Loucy (cell line): ENCODE results near the gene PRKCQ.

ENCODE experiments used
- H2AFZ ChIP-seq: fragments of 200-600 bp; sonication (generic); 2 replicates; pipeline ENCODE4 v1.6.0; 2016; ENCODE audit warnings: antibody characterized with exemption, mild to moderate bottlenecking, low read length, moderate library complexity
- H3F3A ChIP-seq: fragments of 200-600 bp; 2 replicates; pipeline ENCODE4 v1.6.0; 2016; ENCODE audit warnings: antibody characterized with exemption, low read depth, mild to moderate bottlenecking
- H3K27me3 ChIP-seq: fragments of 200-600 bp; sonication (generic); 2 replicates; pipeline ENCODE4 v1.6.1; 2014; ENCODE audit warnings: low read length, mild to moderate bottlenecking; ENCODE audit not compliant: insufficient read depth, poor library complexity, severe bottlenecking
- H3K36me3 ChIP-seq: fragments of 200-600 bp; sonication (generic); 2 replicates; pipeline ENCODE4 v1.6.1; 2016; ENCODE audit warnings: low read length; ENCODE audit not compliant: insufficient read depth
- H3K4me1 ChIP-seq: fragments of 200-600 bp; sonication (generic); 2 replicates; pipeline ENCODE4 v1.5.1; 2014; ENCODE audit warnings: low read length, mild to moderate bottlenecking; ENCODE audit not compliant: insufficient read depth, poor library complexity, severe bottlenecking
- H3K4me2 ChIP-seq: fragments of 200-600 bp; sonication (generic); 2 replicates; pipeline ENCODE4 v1.6.0; 2014; ENCODE audit warnings: antibody characterized with exemption, low read length, low read depth, mild to moderate bottlenecking; ENCODE audit not compliant: poor library complexity, severe bottlenecking
- H3K4me3 ChIP-seq: fragments of 200-600 bp; sonication (generic); 2 replicates; pipeline ENCODE4 v1.5.1; 2014; ENCODE audit warnings: low read length, mild to moderate bottlenecking, mixed read lengths; ENCODE audit not compliant: poor library complexity, severe bottlenecking
- H3K79me2 ChIP-seq: fragments of 200-600 bp; sonication (generic); 2 replicates; pipeline ENCODE4 v1.6.1; 2014; ENCODE audit warnings: low read length; ENCODE audit not compliant: insufficient read depth
- H3K9ac ChIP-seq: fragments of 200-600 bp; sonication (generic); 2 replicates; pipeline ENCODE4 v1.6.0; 2014; ENCODE audit warnings: mild to moderate bottlenecking, low read depth, low read length, moderate library complexity; ENCODE audit not compliant: poor library complexity, severe bottlenecking
- H3K9me2 ChIP-seq: fragments of 200-600 bp; sonication (generic); replicated peaks from 2 replicates; pipeline ENCODE4 v1.6.1; 2016; ENCODE audit warnings: low read depth, low read length, mixed read lengths
- H3K9me3 ChIP-seq: fragments of 200-600 bp; sonication (generic); 2 replicates; pipeline ENCODE4 v1.6.1; 2014; ENCODE audit warnings: mild to moderate bottlenecking, antibody characterized with exemption, low read length, low read depth; ENCODE audit not compliant: insufficient read depth
- H4K20me1 ChIP-seq: fragments of 200-600 bp; sonication (generic); 2 replicates; pipeline ENCODE4 v1.6.0; 2014; ENCODE audit warnings: antibody characterized with exemption, low read length, mild to moderate bottlenecking; ENCODE audit not compliant: insufficient read depth, poor library complexity, severe bottlenecking
- EZH2phosphoT487 ChIP-seq: fragments of 200-600 bp; IDR thresholded peaks from 2 replicates; pipeline ENCODE4 v1.6.1; 2018; ENCODE audit warnings: antibody characterized with exemption, mild to moderate bottlenecking, moderate library complexity, borderline replicate concordance
- TF ChIP-seq, protein P1 (sequence below): fragments of 200-600 bp; sonication (generic); conservative IDR thresholded peaks from 2 replicates; pipeline ENCODE4 v1.5.1; 2014; ENCODE audit warnings: mild to moderate bottlenecking, antibody characterized with exemption, low read length

PRKCQ gene

GRCh38 chr10:6579183-6579903 lies 733 bp downstream of the PRKCQ start:
- Histone ChIP-seq H4K20me1 (peaks cover 6% of the 10 kb centered on the region), H3K4me2 (peak overlapping the region; percentile 93), H3K9ac (peak overlapping the region; percentile 98), H3K9me2 (no peaks in the 10 kb centered on the region), H3K36me3 (peaks cover 7% of the 10 kb centered on the region; the same call in 1 of the 2 replicates), H3K9me3 (no peaks in the 10 kb centered on the region), H2AFZ (peak overlapping the region; percentile 44), H3K4me1 (peaks cover 64% of the 10 kb centered on the region), H3K4me3 (peak overlapping the region; percentile 85), H3K27me3 (no peaks in the 10 kb centered on the region), H3K79me2 (peaks cover 98% of the 10 kb centered on the region), H3F3A (no peaks in the 10 kb centered on the region)
- TF ChIP-seq, protein P1, sequence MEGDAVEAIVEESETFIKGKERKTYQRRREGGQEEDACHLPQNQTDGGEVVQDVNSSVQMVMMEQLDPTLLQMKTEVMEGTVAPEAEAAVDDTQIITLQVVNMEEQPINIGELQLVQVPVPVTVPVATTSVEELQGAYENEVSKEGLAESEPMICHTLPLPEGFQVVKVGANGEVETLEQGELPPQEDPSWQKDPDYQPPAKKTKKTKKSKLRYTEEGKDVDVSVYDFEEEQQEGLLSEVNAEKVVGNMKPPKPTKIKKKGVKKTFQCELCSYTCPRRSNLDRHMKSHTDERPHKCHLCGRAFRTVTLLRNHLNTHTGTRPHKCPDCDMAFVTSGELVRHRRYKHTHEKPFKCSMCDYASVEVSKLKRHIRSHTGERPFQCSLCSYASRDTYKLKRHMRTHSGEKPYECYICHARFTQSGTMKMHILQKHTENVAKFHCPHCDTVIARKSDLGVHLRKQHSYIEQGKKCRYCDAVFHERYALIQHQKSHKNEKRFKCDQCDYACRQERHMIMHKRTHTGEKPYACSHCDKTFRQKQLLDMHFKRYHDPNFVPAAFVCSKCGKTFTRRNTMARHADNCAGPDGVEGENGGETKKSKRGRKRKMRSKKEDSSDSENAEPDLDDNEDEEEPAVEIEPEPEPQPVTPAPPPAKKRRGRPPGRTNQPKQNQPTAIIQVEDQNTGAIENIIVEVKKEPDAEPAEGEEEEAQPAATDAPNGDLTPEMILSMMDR = no peak; the same call in 1 of the 2 replicates
- no peak for TF ChIP-seq EZH2phosphoT487

DNA sequence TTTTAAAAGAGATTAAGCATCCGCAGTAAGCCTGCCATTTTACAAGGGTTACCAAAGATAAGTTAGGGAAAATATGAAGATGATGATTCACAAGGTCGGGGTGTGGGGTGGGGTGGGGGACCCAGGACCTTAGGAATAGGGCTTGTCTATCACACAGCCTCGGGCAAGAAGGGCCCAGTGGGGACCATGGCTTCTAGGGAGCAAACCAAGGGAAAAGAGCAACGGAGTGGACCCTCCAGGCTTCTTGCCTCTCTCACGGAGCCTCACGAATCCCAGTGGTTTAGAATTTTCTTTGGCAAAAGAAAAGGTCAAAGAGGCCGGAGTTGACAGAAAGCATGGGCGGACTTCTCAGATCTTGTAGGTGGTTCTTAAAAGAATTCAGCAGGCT lies 1.3 kb downstream of the PRKCQ start:
- no peak overlapping the region for H2AFZ ChIP-seq
- peaks cover 98% of the 10 kb centered on the region for H3K79me2 ChIP-seq
- peaks cover 9% of the 10 kb centered on the region for H4K20me1 ChIP-seq
- no peaks in the 10 kb centered on the region for H3F3A ChIP-seq
- no peaks in the 10 kb centered on the region for H3K9me3 ChIP-seq
- H3K4me2 ChIP-seq = peak overlapping the region; percentile 93
- peak overlapping the region; percentile 98 for H3K9ac ChIP-seq
- H3K27me3 ChIP-seq = no peaks in the 10 kb centered on the region
- H3K9me2 ChIP-seq = no peaks in the 10 kb centered on the region
- H3K4me3 ChIP-seq = peak overlapping the region; percentile 85
- no peak for TF ChIP-seq EZH2phosphoT487
- TF ChIP-seq, protein P1 = no peak
- peaks cover 64% of the 10 kb centered on the region for H3K4me1 ChIP-seq
- H3K36me3 ChIP-seq = peaks cover 2% of the 10 kb centered on the region; the same call in 1 of the 2 replicates

GRCh38 chr10:6578251-6578771 lies 1.8 kb downstream of the PRKCQ start:
- Histone ChIP-seq H3K4me2 (peak overlapping the region; percentile 93), H4K20me1 (peaks cover 9% of the 10 kb centered on the region), H3K9me2 (no peaks in the 10 kb centered on the region), H2AFZ (no peak overlapping the region), H3K9me3 (no peaks in the 10 kb centered on the region), H3F3A (no peaks in the 10 kb centered on the region), H3K27me3 (no peaks in the 10 kb centered on the region), H3K9ac (peak overlapping the region; percentile 98), H3K36me3 (no peaks in the 10 kb centered on the region), H3K79me2 (peaks cover 98% of the 10 kb centered on the region), H3K4me3 (peak overlapping the region; percentile 85), H3K4me1 (peaks cover 64% of the 10 kb centered on the region)
- no peak for TF ChIP-seq EZH2phosphoT487
- TF ChIP-seq, protein P1 = no peak
